GM12864 (cell line): ENCODE results near the gene KCNN3.

Experiments used
- DNase-seq: peaks from one replicate; pipeline ENCODE4 v3.0.0-alpha.2; 2011; ENCODE audit warnings: low read depth
- H3K4me3 ChIP-seq: 2 replicates; pipeline ENCODE4 v1.5.1; 2011; ENCODE audit warnings: mild to moderate bottlenecking, low read depth, low read length, control low read depth
- CTCF ChIP-seq: IDR thresholded peaks from 2 replicates; pipeline ENCODE4 v1.5.1; 2011; ENCODE audit warnings: low read depth, mild to moderate bottlenecking, moderate library complexity, low read length, control low read depth, inconsistent platforms; ENCODE audit errors: missing control alignments

The KCNN3 gene

GRCh38 chr1:154779551-154780189 is 90.4 kb downstream of the KCNN3 start:
- no peak for TF ChIP-seq CTCF
- no peak overlapping the region for H3K4me3 ChIP-seq
- no peak for DNase-seq

- H3K4me3 ChIP-seq, result no peak overlapping the region
- DNase-seq, result no peak
- no peak for TF ChIP-seq CTCF
Observed at GRCh38 chr1:154778944-154779343, 91.1 kb downstream of the KCNN3 start.

- H3K4me3 ChIP-seq, result no peak overlapping the region
- no peak for DNase-seq
- no peak for TF ChIP-seq CTCF
Observed at GRCh38 chr1:154778275-154778674, 91.8 kb downstream of the KCNN3 start.

- no peak for DNase-seq
- no peak overlapping the region for H3K4me3 ChIP-seq
- TF ChIP-seq CTCF, result no peak
Observed at GRCh38 chr1:154777781-154778180, 92.3 kb downstream of the KCNN3 start.

GRCh38 chr1:154777154-154777553 is 92.9 kb downstream of the KCNN3 start:
- DNase-seq, result no peak
- TF ChIP-seq CTCF, result no peak
- no peak overlapping the region for H3K4me3 ChIP-seq

GRCh38 chr1:154775621-154776605 is 94.2 kb downstream of the KCNN3 start:
- TF ChIP-seq CTCF, result no peak
- H3K4me3 ChIP-seq, result no peak overlapping the region
- DNase-seq, result no peak
